Activated B cell treated with CpG ODN at 0.5 μM for 24 hours (primary cell): ENCODE data around the gene EIF4G1. TPM values are rescaled to one million over a fixed set of nuclear protein-coding genes. Genes with fewer than 3 reads are reported as not detected.

ENCODE experiments used
- ATAC-seq: fragments of 200-7000 bp; cut with Tn5 transposase; one replicate; pipeline ENCODE4 v1.10.0; 2021; ENCODE audit warnings: low read depth, mild to moderate bottlenecking, moderate library complexity
- CTCF ChIA-PET: fragments of 350-600 bp; sonication (Branson Sonifier 250); formaldehyde crosslinking; loops from one replicate; lab custom pipeline; 2021; ENCODE audit warnings: antibody characterized with exemption; lab: Charles Lee
- POLR2A ChIA-PET: fragments of 350-600 bp; sonication (Branson Sonifier 250); formaldehyde crosslinking; loops from one replicate; lab custom pipeline; 2021; ENCODE audit warnings: antibody characterized with exemption; lab: Charles Lee
- DNase-seq: peaks from one replicate; pipeline ENCODE4 v3.0.0; 2022
- H3K27ac Mint-ChIP-seq: one replicate; pipeline ENCODE4 v1.8.0; 2020; ENCODE audit warnings: mixed read lengths
- H3K27me3 Mint-ChIP-seq: one replicate; pipeline ENCODE4 v1.8.0; 2021; ENCODE audit warnings: mixed read lengths
- H3K36me3 Mint-ChIP-seq: one replicate; pipeline ENCODE4 v1.8.0; 2021; ENCODE audit warnings: low read depth, mixed read lengths
- H3K4me1 Mint-ChIP-seq: one replicate; pipeline ENCODE4 v1.8.0; 2021; ENCODE audit warnings: mixed read lengths
- H3K4me3 Mint-ChIP-seq: one replicate; pipeline ENCODE4 v1.8.0; 2020; ENCODE audit warnings: mild to moderate bottlenecking, mixed read lengths
- H3K9me3 Mint-ChIP-seq: one replicate; pipeline ENCODE4 v1.8.0; 2020; ENCODE audit warnings: mixed read lengths
- CTCF ChIP-seq: fragments of 200-600 bp; IDR thresholded peaks from one replicate; pipeline ENCODE4 v1.8.0; 2022; ENCODE audit warnings: antibody characterized with exemption, mild to moderate bottlenecking
- intact Hi-C: fragments of 100-400 bp; cut with micrococcal nuclease; formaldehyde crosslinking; loops from one replicate; pipeline ENCODE4 v1.15.1; 2024
- total RNA-seq: library from RNA; stranded (reverse); gene quantifications from 2 replicates; pipeline ENCODE4 v1.2.3, GENCODE V29; 2022

The EIF4G1 gene
- total RNA-seq, 1 donor from 2014 or later: 319 TPM

GRCh38 chr3:184373422-184373821, 59.0 kb downstream of the EIF4G1 start:
- peaks cover 30% of the 10 kb centered on the region for H3K27me3 Mint-ChIP-seq
- H3K9me3 Mint-ChIP-seq: no peaks in the 10 kb centered on the region
- intact Hi-C loops: no loop called here
- H3K27ac Mint-ChIP-seq: no peak overlapping the region
- H3K4me1 Mint-ChIP-seq: peaks cover 2% of the 10 kb centered on the region
- TF ChIP-seq CTCF: no peak
- ChIA-PET CTCF (interaction anchor here (5.3 kb wide), 1 partner anchor 140 kb away, joined by 75 read pairs; no protein-coding TSS in a partner anchor), POLR2A (no interaction called here)
- peaks cover 15% of the 10 kb centered on the region for H3K36me3 Mint-ChIP-seq
- no peak overlapping the region for H3K4me3 Mint-ChIP-seq
- ATAC-seq: no peak
- no peak for DNase-seq

- ATAC-seq (no peak), DNase-seq (no peak)
- POLR2A ChIA-PET: no interaction called here
- H3K36me3 Mint-ChIP-seq: no peaks in the 10 kb centered on the region
- H3K4me1 Mint-ChIP-seq: peaks cover 9% of the 10 kb centered on the region
- H3K4me3 Mint-ChIP-seq: no peak overlapping the region
- CTCF ChIA-PET: interaction anchor here (5.3 kb wide), 1 partner anchor 137 kb away, joined by 75 read pairs; no protein-coding TSS in a partner anchor
- peaks cover 42% of the 10 kb centered on the region for H3K27me3 Mint-ChIP-seq
- H3K9me3 Mint-ChIP-seq: no peaks in the 10 kb centered on the region
- peak overlapping the region; percentile 3 for H3K27ac Mint-ChIP-seq
- intact Hi-C loops: no loop called here
- no peak for TF ChIP-seq CTCF
Measured at GRCh38 chr3:184375747-184376461, 61.5 kb downstream of the EIF4G1 start.

GRCh38 chr3:184377374-184377773, 63.0 kb downstream of the EIF4G1 start:
- Mint-ChIP-seq H3K9me3 (no peaks in the 10 kb centered on the region), H3K4me1 (peaks cover 17% of the 10 kb centered on the region), H3K27ac (no peak overlapping the region), H3K4me3 (no peak overlapping the region), H3K36me3 (no peaks in the 10 kb centered on the region), H3K27me3 (peaks cover 48% of the 10 kb centered on the region)
- no peak for DNase-seq
- no peak for TF ChIP-seq CTCF
- POLR2A ChIA-PET: no interaction called here
- ATAC-seq: no peak
- intact Hi-C loops: no loop called here
- CTCF ChIA-PET: no interaction called here

GRCh38 chr3:184377882-184378445, 63.6 kb downstream of the EIF4G1 start, which contains the start of gene THPO:
THPO (minus strand) TSS chr3:184378207; CDS start chr3:184376259, 1,948 bp downstream.
- peak within 1 kb of the TSS; percentile 66 for H3K4me3 Mint-ChIP-seq
- no peak for ATAC-seq
- ChIA-PET POLR2A (no interaction called here), CTCF (no interaction called here)
- H3K27me3 Mint-ChIP-seq: peaks cover 54% of the 10 kb centered on the region
- intact Hi-C loops: no loop called here
- no peak for DNase-seq
- no peak for TF ChIP-seq CTCF
- no peaks in the 10 kb centered on the region for H3K36me3 Mint-ChIP-seq
- H3K27ac Mint-ChIP-seq: no peak within 1 kb of the TSS
- peaks cover 17% of the 10 kb centered on the region for H3K4me1 Mint-ChIP-seq
- H3K9me3 Mint-ChIP-seq: no peaks in the 10 kb centered on the region

GRCh38 chr3:184378651-184379357, 64.4 kb downstream of the EIF4G1 start:
- ChIA-PET CTCF (no interaction called here), POLR2A (no interaction called here)
- ATAC-seq (no peak), DNase-seq (no peak)
- Mint-ChIP-seq H3K27me3 (peaks cover 58% of the 10 kb centered on the region), H3K36me3 (no peaks in the 10 kb centered on the region), H3K4me3 (peak overlapping the region; percentile 66), H3K9me3 (no peaks in the 10 kb centered on the region), H3K27ac (no peak overlapping the region), H3K4me1 (peaks cover 17% of the 10 kb centered on the region)
- no peak for TF ChIP-seq CTCF
- intact Hi-C loops: no loop called here
